Activated CD8-positive, alpha-beta memory T cell treated with anti-CD3 and anti-CD28 coated beads, Interleukin-2, amount 50 U/mL, for 4 hours (primary cell): ENCODE results near the gene MYOZ1.
"Not testable (repeated sequence)": the region's sequence is repeated elsewhere in the genome, so short reads cannot be mapped to it uniquely, and the experiment has no call there.

Experiments
- DNase-seq: peaks from one replicate; pipeline ENCODE4 v3.0.0-alpha.2; 2020

MYOZ1 gene, protein sequence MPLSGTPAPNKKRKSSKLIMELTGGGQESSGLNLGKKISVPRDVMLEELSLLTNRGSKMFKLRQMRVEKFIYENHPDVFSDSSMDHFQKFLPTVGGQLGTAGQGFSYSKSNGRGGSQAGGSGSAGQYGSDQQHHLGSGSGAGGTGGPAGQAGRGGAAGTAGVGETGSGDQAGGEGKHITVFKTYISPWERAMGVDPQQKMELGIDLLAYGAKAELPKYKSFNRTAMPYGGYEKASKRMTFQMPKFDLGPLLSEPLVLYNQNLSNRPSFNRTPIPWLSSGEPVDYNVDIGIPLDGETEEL

DNA sequence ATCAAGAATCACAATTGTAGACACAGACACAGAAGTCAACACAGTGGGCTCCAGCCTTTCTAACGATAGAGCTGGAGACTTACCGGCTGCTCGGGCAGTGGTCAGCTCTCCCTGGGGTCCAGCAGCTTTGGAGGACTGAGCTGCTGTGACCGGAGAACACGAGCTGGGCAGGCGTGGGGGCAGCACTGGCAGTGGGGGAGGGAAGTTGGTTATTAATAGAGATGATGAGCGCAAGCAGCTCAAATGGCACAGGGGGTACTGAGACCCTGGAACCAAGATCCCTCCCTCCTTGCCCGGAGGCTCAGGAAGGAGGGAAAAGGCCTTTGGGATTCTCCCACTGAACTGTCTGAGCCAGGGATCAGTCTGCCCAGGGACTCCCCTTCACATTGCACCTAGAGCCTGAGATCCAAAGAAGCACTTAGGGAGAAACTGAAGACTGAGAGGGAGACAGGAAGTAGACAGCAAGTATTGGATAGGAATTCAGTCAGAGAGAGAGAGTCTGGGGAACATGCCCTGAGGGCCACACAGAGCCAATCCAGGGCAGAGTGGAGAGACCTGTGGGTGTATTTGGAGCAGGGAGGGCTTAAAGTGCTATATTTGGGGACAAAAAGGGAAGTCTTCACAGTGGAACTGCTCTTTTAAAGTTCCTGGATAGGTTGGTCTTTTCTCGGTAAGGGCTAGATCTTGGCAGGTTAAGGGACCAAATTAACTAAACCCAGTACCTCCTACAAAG lies at the start of gene MYOZ1:
TSS of gene MYOZ1 (minus strand) at position 147 of the 733 bp plus-strand sequence. CDS start 1,457 bp downstream, outside the sequence.
- DNase-seq, result no peak

DNA sequence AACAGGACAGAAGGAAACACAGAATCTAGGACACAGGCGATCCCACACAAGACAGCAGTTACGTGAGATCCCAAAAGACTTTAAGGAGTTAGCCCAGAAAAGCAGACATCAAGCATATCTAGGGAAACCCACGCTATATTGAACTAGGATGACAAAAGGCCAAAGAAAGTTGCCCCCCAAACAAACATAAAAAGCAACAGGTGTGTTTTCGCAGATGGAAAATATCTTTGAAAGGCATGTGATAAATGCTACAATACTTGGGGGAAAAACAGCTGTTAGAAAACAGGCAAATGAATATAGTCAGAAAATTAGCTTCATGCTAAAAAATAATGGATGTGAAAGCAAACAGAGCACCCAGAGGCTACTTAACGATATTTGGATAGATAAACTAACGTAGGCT lies 49.5 kb upstream of the MYOZ1 start:
- DNase-seq, result not testable (repeated sequence)

DNA sequence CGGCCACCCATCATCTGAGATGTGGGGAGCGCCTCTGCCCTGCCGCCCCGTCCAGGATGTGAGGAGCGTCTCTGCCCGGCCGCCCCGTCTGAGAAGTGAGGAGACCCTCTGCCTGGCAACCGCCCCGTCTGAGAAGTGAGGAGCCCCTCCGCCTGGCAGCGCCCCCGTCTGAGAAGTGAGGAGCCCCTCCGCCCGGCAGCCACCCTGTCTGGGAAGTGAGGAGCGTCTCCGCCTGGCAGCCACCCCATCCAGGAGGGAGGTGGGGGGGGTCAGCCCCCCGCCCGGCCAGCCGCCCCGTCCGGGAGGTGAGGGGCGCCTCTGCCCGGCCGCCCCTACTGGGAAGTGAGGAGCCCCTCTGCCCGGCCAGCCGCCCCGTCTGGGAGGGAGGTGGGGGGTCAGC lies 48.3 kb upstream of the MYOZ1 start:
- not testable (repeated sequence) for DNase-seq

DNA sequence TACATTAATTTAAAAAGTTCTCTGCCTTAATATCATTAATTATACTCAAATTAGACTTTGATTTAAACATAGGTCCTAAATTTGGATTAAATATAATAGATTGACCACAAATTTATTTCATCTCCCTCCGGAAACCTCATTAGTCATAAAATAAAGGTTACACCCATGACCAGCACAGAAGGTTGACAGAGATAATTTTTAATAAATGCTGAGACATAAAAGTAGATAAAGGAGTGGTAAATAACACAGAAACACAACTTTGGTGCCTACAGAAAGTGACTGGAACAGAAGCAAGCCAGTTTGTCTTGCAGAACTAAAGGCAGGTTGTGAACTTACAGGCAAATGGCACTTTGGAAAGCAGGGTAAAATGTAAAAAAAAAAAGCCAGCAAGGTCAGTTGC lies 46.4 kb upstream of the MYOZ1 start:
- DNase-seq, result not testable (repeated sequence)

DNA sequence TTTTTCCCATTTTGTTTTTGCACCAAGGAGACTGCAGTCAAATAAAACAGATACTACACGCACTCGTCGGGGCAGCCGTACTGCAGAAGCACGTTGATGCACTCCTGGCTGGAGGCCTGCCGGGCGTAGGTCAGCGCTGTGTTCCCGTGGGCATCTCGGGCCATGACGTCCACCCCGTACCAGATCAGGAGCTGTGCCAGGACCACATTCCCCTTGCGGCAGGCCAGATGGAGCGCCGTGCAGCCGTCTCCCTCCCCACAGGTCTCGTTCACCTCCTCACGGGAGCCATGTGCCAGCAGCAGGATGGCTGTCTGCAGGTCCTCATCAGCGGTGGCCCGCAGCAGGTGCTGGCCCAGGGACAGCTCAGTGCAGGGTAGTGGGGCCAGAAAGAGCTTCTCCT lies 33.3 kb upstream of the MYOZ1 start:
- DNase-seq, result not testable (repeated sequence)

DNA sequence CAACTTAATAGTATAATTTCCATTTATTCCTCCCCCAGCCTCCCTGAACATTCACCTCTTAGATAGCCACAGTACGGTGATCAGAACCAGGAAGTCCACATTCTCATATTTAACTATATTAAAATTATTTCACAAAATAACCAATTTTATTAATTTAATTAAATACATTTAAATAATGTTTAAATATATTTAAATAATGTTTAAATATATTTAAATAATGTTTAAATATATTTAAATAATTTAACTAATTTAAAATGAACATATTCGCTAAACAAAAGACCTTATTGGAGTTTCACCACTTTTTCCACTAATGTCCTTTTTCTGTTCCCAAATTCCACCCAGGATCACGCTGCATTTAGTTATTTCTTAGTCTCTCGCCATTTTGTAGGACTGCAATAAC lies 27.1 kb upstream of the MYOZ1 start:
- DNase-seq, result not testable (repeated sequence)

DNA sequence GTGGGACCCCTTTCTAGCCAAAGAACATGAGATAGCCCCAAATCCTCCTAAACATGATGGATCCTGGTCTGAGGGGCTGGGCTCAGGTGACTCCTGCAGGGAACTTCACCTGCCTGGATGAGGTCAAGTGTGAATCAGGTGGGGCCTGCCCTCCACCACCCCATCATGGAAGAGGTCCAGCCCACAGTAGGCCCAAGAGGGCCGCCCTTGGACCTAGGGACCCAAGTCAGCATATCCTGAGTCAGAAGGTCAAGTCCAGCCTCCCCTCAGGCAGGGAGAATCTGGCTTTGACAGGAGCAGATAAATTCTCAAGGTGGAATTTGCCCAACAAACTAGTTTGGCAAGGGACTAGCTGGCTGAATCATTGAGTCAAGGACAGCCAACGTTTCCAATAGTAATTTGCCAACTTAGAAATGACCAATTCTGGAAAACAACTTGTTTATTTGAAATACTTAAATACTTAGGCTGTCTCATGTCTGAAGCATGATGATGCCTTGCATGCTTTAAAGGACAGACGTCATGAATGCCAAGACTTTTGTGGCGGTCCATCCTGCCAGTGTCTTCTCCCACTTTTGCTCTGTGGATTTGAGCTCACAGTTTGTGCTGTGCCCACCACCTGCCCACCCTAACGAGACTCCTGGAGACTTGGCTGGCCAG lies 25.0 kb upstream of the MYOZ1 start:
- not testable (repeated sequence) for DNase-seq

DNA sequence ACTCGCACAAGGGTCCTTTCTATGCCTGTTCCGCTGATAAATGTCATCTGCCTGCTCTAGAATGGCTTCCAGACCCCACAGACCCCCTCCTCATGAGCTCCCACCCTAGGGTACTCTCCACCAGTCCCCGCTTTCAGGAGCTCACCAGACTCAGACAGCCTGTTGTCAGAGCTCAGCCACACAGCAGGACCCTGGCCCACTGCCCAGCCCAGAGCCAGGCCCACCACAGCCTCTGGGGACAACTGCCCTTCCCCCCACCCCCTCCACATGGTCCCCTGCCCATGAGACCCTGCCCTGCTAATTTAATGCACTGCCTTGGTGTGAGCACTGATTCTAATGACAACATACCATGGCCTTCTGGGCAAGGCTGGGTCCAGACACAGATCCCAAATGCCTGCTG lies 24.3 kb upstream of the MYOZ1 start:
- not testable (repeated sequence) for DNase-seq

DNA sequence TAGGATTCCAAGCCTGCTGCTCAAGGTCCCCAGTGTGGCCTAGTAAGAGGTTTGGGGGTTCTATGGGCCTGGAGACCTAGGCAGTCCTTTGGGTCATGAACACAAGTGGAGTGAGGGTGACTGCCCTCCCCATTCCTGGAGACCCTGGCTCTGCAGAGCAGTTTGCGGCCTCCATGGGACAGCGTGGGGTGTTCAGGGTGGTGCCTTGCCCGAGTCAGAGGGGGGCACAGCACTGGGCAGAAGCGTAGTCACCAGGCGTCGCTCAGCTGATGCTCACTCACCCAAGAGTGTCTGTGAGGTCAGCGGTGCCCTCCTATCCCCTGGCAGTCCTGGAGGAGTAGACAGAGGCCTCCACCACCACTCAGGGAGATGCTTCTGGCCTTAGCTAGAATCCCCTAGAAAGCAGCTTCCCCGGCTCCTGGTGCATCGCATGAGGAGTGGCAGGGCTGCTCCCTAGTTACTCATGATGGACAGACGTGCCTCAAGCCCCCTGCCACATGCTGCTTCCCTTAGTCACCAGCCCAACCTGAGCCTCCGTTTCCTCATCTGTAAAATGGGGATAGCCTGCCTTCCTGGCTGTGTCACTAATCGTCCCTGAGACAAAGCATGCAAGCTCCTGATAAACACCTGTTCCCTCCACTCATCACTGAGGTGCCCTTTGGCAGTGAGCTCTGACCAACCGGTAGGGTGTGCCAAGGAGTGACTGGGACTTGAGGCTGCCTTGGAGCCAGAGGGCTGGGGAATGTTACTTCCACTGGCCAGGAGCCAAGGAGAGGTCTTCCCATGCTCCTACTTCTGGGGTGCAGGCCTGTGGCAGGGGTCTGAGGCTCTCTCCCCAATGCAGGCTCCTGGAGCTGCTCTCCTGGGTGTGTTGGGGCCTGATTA lies 23.1 kb upstream of the MYOZ1 start:
- DNase-seq, result not testable (repeated sequence)

DNA sequence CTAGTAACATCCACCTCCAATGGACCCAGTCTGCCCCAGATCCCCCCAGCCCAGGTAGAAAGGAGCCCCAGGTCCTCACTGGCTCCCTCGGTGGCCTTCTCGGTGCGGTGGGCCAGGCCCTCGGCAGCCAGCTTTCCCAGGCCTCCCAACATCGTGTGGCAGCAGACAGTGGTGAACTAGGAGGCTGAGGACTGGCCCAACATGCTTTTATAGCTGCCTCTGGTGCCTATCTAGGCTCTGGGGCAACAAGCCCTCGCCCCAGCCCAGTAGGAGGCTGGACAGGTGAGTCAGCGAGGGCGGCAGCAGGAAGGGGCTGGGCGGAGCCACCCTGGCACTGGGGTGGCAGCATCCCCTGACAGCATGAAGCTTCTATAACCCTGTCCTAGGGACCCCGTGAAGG lies 22.3 kb upstream of the MYOZ1 start:
- DNase-seq, result not testable (repeated sequence)

DNA sequence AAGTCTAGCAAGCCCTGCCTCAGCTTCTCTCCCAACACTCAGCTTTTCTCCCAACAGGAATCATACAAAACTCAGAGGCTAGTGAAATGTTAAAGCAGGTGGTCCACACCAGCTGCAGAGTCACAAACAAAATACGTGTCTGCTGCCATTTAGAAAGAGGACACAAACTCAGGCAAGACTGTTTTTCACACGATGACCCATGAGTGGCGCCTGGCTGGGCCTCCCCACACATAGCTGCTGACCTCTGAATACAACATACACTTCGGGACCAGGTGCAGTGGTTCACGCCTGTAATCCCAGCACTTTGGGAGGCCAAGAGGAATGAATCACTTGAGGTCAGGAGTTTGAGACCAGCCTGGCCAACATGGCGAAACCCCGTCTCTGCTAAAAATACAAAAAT lies 21.4 kb upstream of the MYOZ1 start:
- not testable (repeated sequence) for DNase-seq

DNA sequence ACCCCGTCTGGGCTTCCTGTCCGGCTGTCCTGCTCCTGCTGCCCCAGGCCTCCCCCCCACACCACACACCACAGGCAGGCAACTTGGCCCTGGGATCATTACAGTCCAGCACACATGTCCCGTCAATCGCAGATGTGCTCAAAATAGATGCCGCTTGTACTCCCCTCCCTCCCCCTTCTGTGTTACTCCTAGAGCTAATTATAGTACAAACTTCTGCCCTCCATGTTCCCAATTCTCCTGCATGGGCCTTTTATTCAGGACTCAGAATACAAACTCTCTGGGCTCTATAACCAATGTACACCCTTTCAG lies 14.7 kb upstream of the MYOZ1 start, which contains the start of gene SYNPO2L:
TSS of gene SYNPO2L (minus strand) at position 40 of the 309 bp plus-strand sequence. CDS start 107 bp downstream, outside the sequence.
- no peak for DNase-seq

DNA sequence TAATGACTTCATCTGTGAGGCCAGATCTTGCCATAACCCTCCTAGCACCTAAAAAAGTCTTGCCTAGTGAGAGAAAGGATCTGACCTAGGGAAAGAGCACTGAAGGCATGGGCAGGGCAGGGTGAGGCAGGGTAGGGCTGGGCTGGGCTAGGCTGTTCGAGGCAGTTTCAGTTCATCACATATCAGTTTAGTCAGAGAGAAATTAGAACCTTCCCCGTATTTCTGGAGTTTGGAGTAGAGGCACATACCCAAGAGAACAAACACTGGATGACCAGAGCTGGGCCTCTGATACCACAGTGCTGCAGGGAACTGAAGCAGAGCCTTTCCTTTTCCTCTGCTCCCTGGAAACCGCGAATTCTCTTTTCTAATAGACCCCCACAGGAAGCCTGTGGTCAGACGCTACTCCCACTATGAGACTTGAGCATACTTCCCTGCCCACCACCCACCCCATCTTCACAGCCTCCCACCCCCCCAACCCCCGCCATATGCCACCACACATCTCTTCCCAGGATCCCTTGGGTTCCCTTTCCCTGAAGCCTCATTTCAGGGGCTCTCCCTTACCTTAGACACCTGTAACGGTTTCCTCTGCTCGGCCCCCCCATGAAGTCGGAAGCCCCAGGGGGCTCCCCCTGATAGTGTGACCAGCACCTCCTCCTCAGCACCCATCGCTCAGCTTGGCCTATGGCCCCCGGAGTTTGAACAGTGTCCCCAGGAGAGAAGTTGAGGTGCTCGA lies 14.1 kb upstream of the MYOZ1 start:
- DNase-seq, result no peak

DNA sequence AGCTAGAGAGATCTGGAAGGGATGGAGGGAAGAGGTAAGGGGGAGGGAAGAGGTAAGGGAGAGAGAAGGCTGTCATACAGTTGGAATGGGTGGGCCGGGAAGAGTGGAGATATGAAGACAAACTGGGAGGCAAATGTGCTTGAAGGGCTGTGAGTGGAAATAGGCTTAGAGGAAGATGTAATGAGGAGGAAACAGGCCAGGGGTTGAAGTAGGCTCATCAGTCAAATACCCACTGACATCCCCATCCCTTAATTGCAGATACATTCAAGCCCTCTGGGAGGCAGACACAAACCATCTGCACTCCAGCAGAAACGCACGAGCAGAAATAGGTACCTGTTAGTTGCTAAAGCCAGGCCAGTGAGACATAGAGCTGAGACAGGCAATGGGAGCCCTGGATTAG lies 12.4 kb upstream of the MYOZ1 start:
- no peak for DNase-seq

DNA sequence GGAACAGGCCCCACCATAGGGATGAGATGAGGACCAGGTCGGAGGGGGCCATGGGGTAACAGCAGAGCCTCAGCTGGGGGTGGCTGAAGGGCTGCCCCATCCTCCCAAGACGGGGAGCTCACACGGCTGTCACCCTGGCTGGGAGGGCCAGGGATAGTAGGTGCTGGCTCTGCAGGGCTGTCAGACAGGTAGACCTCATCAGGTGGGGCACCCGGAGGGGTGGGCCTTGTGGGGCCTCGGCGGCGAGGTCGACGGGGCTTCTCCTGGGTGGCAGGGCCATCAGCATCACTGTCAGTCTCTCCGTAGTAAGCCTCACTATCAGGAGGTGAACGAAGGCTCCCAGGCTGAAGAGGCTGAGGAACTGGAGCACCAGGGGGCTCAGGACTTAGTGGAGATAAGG lies 11.9 kb upstream of the MYOZ1 start:
- no peak for DNase-seq

DNA sequence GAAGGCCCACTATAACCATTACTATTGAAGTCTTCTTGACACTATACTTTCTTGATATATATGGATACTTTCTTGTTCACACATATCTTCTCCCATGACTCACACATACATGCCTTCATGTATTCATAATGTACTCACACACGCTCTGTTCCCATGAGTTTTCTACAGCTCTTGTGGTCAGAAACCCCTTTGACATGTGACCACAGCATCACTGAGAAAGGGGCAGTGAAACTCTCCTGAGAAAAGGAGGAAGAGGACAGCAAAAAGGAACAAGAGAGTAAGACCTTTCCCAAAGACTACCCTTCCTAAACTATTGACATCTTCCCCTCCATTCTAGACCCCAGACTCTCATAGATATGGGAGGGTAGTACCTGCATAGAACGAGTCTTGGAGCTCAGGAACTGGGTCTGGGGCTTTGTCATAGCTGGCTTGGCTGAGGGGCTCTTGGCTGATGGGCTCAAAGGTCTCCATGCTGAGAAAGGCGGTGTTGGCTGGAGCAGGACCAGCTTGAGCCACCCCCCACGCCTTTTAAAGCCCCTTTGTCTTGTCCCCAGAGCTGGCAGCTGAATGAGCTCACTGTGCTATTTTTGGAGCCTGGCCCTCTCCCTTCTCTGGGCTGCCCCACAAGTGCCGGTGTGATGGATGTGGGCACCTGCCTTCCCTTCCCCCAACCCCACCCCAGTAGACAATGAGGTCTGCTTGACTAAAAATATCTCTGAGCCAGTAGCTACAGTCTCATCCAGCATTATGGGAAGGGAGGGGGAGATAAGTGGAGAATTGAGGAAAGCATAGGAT lies 9.5 kb upstream of the MYOZ1 start:
- DNase-seq, result no peak

DNA sequence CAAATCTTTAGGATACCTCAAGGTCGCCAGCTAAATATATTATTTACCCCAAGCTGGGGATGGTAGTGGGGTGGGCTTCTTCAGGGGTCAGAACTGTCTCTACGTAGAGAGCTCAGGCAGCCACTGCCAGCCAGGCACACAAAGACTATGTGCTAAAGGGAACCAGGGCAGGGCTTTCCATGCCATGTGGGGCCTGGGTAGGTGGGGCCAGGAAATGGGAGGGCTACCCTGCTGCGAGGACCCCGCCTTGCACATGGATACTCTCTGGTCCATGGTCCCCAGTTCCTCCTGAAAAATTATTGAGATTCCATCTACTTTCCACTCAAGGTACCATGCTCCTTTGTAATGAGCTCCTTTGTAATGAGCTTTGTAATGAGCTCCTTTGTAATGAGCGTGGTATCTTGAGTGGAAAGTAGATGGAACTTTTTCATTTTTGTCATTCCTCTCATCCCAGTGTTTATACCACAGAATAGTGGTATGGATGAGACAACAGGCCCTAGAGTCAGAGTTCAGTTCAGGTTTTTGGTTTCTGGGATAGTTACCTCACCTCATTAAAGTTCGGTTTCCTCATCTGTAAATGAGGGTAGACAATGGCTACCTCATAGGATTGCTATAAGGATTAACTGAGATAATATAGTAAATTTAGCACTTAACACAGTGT lies 8.7 kb upstream of the MYOZ1 start:
- no peak for DNase-seq

DNA sequence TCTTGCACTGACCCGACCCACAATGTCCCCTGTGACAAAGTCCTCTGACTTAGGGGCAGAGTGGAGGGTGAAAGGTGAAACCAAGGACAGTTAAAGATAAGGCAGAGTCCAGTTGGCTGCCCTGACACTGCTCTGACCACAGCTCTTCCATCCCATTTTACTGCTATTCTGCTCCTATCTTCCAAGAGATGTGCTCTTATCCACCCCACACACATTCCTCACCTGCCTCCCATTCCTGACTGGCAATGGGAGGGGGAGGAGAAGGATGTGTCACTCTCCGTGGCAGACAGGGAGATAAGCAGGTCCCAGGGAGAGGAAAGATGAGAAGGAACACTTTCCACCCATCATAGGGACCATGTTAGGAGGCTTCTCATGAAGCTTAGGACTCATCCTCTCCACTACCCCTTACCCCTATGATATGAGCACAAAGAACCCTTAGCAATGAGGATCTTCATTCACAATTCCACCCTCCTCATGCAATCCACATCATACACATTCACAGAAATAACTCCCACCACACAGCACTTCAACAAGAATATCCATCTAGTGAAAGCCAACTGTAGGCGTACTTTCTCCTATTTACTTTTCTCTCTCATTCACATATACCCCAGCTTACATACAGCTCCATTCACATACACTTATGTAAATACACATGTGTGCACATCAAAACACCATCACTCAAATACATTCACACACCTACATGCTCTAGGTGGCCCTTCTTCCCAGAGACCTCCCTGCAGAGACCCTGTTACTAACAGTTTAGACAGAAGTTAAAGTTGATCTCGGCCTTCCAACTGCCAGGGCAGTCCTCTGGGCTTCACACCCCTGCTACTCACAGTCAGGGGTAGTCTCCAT lies 7.9 kb upstream of the MYOZ1 start:
- no peak for DNase-seq

DNA sequence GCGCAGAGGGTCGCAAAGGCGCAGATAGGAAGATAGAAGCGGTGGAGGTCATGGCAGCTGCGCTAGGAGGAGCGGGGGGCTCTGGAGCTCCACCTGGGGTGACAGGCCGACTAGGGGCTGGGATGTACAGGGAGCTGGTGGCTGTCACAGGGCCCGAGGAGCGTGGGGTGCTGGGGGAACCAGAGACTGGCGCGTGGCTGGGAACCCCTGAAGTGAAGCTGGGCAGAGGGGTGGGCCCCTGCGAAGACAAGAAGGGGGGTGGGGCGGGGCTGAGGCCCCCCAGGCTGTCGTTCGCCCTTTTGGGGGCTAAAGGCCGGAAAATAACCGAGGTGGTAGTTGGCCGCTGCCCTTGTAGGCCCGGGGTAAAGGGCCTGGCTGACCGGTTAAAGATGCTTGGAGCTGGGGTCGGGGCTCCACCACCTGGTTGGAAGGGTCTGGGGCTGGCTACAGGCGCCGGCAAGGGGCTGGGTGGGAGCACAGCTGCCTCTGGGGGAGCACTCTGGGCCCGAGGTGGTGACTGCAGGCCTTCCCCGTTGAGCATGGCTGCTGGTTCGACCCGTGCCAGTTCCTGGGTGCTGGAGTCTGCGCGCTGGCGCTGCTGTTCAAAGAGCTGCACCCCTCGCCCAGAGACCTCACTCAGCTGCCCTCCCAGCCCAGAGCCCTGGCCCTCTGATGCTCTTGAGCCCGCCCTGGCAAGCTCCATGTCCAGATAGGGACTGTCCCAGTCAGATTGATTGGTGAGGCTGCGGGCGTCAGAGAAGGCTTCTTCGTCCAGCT lies 6.8 kb upstream of the MYOZ1 start:
- DNase-seq, result no peak
